VCaP (cell line): ENCODE data around the gene SH2D1B.

Source experiments
- H3K27ac ChIP-seq: fragments of 450-650 bp; 2 replicates; pipeline ENCODE4 v1.5.1; 2017
- TF ChIP-seq, protein P1 (sequence below): fragments of 450-650 bp; conservative IDR thresholded peaks from 2 replicates; pipeline ENCODE4 v1.5.1; 2017; ENCODE audit warnings: mild to moderate bottlenecking, moderate library complexity

SH2D1B gene

DNA sequence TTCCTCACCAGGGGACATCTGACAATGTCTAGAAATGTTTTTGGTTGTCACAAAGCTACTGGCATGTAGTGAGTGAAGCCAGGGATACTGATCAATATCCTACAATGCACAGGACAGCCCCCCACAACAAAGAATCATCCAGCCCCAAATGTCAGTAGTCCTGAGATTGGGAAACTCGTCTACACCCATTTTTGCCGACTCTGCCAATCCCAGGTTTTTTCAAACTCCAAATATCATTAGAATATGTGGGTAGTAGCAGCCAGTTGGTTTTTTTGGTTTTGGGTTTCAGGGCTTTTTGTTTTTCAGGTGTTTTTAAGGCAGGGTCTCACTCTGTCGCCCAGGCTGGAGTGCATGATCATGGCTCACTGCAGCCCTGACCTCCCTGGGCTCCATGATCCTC lies 41.2 kb downstream of the SH2D1B start:
- H3K27ac ChIP-seq = no peak overlapping the region
- TF ChIP-seq, protein P1, sequence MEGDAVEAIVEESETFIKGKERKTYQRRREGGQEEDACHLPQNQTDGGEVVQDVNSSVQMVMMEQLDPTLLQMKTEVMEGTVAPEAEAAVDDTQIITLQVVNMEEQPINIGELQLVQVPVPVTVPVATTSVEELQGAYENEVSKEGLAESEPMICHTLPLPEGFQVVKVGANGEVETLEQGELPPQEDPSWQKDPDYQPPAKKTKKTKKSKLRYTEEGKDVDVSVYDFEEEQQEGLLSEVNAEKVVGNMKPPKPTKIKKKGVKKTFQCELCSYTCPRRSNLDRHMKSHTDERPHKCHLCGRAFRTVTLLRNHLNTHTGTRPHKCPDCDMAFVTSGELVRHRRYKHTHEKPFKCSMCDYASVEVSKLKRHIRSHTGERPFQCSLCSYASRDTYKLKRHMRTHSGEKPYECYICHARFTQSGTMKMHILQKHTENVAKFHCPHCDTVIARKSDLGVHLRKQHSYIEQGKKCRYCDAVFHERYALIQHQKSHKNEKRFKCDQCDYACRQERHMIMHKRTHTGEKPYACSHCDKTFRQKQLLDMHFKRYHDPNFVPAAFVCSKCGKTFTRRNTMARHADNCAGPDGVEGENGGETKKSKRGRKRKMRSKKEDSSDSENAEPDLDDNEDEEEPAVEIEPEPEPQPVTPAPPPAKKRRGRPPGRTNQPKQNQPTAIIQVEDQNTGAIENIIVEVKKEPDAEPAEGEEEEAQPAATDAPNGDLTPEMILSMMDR = no peak

DNA sequence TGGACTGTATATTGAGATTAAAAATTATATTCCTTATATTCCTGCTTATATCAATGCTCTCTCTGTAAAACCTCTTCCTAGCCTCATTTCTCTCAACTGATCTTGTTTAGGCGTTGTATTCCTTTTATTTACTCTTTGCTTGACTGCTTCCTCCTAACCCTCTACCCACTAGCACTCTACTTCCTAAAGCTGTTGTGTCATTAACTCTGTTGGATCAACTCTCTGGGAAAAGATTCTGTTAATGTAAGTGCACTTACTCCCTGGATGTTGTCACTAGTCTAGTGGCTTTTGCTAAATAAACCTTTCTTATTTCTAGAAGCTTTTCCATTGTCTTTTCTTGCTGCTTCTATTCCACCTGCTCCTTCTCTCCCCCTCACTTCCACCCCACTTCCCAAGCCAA lies 41.8 kb downstream of the SH2D1B start:
- no peak overlapping the region for H3K27ac ChIP-seq
- TF ChIP-seq, protein P1 = no peak

DNA sequence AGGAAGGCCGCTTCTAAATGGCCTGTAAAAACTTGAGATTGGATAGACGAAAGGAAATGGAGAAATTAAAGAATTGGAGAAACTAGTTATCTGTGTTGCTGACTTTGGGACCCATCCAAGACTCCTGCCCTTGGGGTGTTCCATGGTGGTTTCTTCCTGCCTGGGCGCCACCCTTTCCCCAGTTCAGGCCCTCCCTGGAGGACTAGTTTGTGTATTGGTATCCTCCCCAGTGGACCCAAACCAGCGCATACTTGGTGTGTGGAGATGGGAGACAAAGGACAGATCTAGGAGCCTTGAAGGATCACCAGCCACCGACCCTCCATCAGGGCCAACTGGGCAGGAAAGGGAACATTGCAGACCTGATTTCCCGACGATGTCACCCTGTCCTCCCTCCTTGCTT lies 42.4 kb downstream of the SH2D1B start:
- TF ChIP-seq, protein P1 = no peak
- H3K27ac ChIP-seq = no peak overlapping the region

GRCh38 chr1:162368451-162368850 lies 43.5 kb downstream of the SH2D1B start:
- no peak overlapping the region for H3K27ac ChIP-seq
- TF ChIP-seq, protein P1 = no peak

- no peak overlapping the region for H3K27ac ChIP-seq
Measured at GRCh38 chr1:162367772-162368171, 44.2 kb downstream of the SH2D1B start.

DNA sequence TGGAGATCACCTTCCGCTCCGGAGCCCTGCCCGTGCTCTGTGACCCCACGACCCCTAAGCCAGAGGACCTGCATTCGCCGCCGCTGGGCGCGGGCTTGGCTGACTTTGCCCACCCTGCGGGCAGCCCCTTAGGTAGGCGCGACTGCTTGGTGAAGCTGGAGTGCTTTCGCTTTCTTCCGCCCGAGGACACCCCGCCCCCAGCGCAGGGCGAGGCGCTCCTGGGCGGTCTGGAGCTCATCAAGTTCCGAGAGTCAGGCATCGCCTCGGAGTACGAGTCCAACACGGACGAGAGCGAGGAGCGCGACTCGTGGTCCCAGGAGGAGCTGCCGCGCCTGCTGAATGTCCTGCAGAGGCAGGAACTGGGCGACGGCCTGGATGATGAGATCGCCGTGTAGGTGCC lies 44.9 kb downstream of the SH2D1B start:
- TF ChIP-seq, protein P1 = no peak

More at GRCh38 chr1:162367772-162368171, 44.2 kb downstream of the SH2D1B start:
- TF ChIP-seq, protein P1 = no peak

DNA sequence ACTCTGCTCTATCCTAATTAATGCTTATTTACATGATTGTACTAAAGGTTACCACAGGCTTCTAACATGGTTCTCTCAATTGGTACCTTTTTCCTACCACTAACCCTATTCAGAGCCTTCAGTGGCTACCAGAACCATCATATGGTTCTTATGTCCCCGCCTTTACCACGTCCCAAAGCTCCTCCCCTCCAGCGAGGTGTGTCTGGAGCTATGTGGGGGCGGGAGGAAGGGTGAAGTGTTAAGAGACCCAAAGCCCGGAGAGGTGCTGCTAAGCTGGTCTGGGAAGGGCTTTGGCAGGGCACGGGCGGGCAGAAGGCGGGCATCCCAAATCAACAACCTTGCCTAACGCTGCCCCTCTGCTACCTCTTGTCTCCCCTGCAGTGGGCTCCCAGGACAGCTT lies 45.3 kb downstream of the SH2D1B start:
- H3K27ac ChIP-seq = no peak overlapping the region
- TF ChIP-seq, protein P1 = no peak

More for the DNA sequence above, 44.9 kb downstream of the SH2D1B start:
- H3K27ac ChIP-seq = no peak overlapping the region

DNA sequence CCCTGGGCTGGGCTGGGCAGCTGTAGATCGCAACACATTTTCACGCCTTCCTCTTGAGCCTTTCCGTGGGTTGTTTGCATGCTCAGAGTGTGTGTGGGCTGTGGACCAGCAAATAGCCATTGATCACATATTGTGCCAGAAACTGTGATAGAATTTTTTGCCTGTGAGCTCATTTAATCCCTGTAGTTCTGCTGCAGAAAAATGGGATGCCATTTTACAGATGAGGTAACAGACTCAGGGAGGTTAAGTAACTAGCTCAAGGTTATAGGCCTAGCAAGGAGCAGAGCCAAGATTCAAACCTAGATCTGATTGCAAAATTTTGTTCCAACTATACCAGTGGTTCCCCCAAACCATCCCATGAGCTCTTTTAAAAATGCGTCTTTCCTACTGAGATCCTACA lies 45.8 kb downstream of the SH2D1B start:
- H3K27ac ChIP-seq = no peak overlapping the region
- TF ChIP-seq, protein P1 = no peak
